ENCODE measurements around the gene TBC1D3I.

GRCh38 chr17:36212966-36213365 is 51.4 kb downstream of the TBC1D3I start:
- TF ChIP-seq CTCF (IDR thresholded peaks at IDR 0.05) (no peak), POLR2A (IDR thresholded peaks at IDR 0.05) (no peak), POLR2AphosphoS5 (IDR thresholded peaks at IDR 0.05) (no peak)
